Ectodermal cell (in vitro differentiated cells): ENCODE results near the gene NFKBIE.
A peak's percentile ranks its signal among the peaks of the same experiment; 100 is the strongest.

Experiments used
- H3K27ac ChIP-seq: 2 replicates; pipeline ENCODE4 v1.7.0; 2013; ENCODE audit warnings: mild to moderate bottlenecking, low read depth, low read length; ENCODE audit not compliant: insufficient read depth, poor library complexity, severe bottlenecking
- H3K27me3 ChIP-seq: 2 replicates; pipeline ENCODE4 v1.7.0; 2013; ENCODE audit warnings: mild to moderate bottlenecking, low read length; ENCODE audit not compliant: insufficient read depth, control insufficient read depth, poor library complexity, severe bottlenecking
- H3K36me3 ChIP-seq: one replicate; pipeline ENCODE4 v1.7.0; 2013; ENCODE audit warnings: low read length; ENCODE audit not compliant: control insufficient read depth, insufficient read depth
- H3K4me1 ChIP-seq: one replicate; pipeline ENCODE4 v1.7.0; 2013; ENCODE audit warnings: low read length; ENCODE audit not compliant: control insufficient read depth, insufficient read depth
- H3K4me3 ChIP-seq: 2 replicates; pipeline ENCODE4 v1.7.0; 2013; ENCODE audit warnings: low read depth, low read length, control low read depth; ENCODE audit not compliant: insufficient read depth
- H3K9me3 ChIP-seq: 2 replicates; pipeline ENCODE4 v1.7.0; 2013; ENCODE audit warnings: mild to moderate bottlenecking, low read length, moderate library complexity; ENCODE audit not compliant: control insufficient read depth
- WGBS, 2 experiments: methylation state at CpG; one replicate each; pipeline ENCODE4 v1.1.7; 2013; ENCODE audit warnings: missing lambda C conversion rate in 2 of 2; 5-methylcytosine and 5-hydroxymethylcytosine counted together

Gene NFKBIE

DNA sequence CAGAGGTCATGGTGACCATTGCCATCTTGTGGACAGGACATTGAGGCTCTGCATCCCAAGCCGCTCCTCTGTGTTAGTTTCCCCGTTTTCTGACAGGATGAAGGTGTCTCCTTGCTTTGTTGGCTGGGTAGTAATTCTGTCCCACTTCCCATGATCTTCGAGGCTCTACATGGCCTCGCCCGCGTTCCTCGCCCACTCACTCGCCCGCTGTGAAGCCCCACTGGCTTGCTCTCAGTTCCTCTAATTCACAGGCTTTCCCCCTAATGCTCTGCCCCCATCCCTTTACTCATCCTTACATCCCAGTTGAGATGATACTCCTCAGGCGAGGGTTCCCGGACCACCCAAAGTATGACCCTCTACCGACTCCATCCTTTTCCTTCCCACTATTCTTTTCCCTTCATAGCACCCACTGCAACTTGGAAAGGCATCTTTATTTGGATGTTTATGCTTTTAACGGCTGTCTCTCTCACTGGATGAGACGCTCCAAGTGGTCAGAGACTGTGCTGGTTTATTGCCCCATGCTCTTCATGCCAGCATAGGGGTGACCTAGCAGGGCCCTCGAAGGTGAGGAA is 7.5 kb downstream of the NFKBIE start:
- Histone ChIP-seq H3K4me3 (peak overlapping the region; percentile 85), H3K9me3 (no peaks in the 10 kb centered on the region), H3K36me3 (peaks cover 17% of the 10 kb centered on the region), H3K4me1 (peaks cover 14% of the 10 kb centered on the region), H3K27ac (no peak overlapping the region), H3K27me3 (no peaks in the 10 kb centered on the region)
- 43 to 45% methylated on average over 15 of the region's 15 CpGs for WGBS, 2 experiments

DNA sequence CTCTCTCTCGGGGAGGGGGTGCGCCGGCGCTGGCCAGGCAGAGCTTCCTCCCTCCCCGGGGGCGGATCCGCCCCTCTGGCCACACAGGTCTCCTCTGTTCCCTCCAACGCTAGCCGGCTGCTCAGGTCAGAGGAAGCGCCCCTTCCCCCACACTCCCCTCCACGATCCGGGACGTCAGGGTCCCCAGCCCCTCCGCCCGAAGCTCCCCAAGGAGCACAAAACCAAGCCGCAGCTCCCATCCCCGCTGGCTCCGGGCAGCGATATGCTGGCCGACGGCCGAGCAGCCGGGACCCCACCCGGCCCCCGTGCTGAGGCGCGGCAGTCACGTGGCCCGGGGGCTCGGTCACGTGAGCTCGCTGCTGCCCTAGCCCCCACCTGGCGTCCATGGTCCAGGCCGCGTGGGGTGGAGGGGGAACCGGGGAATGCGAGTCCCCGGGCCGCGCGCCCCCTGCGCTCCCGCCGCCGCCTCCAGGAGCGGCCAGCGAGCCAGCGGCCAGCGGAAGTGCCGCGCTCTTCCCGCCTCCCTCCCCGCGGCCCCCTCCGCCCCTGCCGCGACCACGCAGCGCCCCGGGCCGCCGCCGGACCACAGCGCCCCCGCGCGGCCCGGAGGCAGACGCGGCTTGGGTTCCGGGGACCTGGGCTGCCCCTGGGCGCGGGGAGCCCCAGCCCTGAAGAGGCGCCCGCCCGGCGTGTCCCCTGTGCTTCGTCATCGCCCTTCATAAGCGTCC is 8.2 kb downstream of the NFKBIE start, which contains the start of gene SLC35B2:
SLC35B2 (minus strand) TSS at position 504 of the 728 bp plus-strand sequence; CDS start at position 386, 118 bp downstream.
- H3K27me3 ChIP-seq = no peaks in the 10 kb centered on the region
- H3K4me1 ChIP-seq = peaks cover 7% of the 10 kb centered on the region
- H3K4me3 ChIP-seq = peak within 1 kb of the TSS; percentile 85
- peaks cover 23% of the 10 kb centered on the region for H3K36me3 ChIP-seq
- WGBS, 2 experiments = 0 to 1% methylated on average over 80 of the region's 80 CpGs
- H3K27ac ChIP-seq = peak within 1 kb of the TSS; percentile 95
- no peaks in the 10 kb centered on the region for H3K9me3 ChIP-seq

DNA sequence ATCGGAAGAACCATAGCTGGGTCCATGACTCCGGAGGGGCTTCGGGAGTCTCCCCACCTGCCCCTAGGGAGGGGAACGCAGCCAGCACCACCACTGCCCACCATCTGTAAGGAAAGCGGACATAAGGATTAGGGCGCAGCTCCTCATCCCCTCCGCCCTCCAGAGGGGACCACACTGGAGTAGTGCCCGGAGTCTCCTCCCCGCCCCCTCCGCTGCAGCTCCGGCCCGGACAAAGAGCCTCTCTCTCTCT is 8.7 kb downstream of the NFKBIE start:
- H3K36me3 ChIP-seq = peaks cover 24% of the 10 kb centered on the region
- peak overlapping the region; percentile 85 for H3K4me3 ChIP-seq
- H3K27me3 ChIP-seq = no peaks in the 10 kb centered on the region
- WGBS, 2 experiments = 2 to 3% methylated on average over 12 of the region's 12 CpGs
- peaks cover 7% of the 10 kb centered on the region for H3K4me1 ChIP-seq
- H3K9me3 ChIP-seq = no peaks in the 10 kb centered on the region
- peak overlapping the region; percentile 95 for H3K27ac ChIP-seq

DNA sequence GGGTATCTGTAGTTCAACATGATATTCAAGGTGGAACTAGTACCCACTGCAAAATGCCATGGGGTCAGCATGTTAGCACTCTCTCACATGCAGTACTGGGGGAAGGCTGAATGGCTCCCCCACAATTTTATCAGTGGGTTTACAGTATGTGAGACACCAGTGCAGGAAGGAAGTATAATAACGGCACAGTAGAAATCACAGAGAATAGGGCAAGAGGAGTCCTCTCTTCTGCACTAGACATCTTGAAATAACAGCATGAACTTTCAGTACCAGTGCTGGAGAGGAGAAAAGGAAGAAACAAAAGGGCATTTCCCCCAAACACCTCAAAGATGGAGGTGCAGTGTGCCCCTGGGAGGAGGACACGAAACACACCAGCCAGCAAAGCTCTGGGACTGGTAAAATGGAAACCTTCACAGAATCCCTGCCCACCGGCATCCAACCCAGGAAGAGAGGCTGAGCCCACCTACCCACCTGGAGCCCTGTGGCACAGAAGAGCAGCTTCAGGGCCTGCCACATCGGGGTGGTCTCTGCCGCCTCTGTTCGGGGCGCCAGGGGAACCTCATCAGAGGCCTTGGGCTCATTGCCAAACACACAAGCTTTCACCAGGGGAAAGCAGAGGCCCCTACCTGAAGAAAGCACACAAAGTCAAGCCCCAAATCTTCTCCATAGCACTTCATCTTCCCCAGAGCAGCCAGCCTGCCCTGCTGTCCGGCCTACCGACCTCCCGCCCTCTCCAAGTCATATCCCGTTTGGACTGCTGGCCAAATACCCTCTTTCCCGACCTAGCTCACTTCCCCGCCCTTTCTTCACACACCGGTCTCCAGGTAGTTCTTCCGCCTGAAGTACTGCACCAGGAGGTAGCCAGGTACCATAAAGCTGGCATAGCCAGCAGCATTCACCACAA is 9.2 kb downstream of the NFKBIE start:
- WGBS, 2 experiments = 34 to 35% methylated on average over 15 of the region's 15 CpGs

DNA sequence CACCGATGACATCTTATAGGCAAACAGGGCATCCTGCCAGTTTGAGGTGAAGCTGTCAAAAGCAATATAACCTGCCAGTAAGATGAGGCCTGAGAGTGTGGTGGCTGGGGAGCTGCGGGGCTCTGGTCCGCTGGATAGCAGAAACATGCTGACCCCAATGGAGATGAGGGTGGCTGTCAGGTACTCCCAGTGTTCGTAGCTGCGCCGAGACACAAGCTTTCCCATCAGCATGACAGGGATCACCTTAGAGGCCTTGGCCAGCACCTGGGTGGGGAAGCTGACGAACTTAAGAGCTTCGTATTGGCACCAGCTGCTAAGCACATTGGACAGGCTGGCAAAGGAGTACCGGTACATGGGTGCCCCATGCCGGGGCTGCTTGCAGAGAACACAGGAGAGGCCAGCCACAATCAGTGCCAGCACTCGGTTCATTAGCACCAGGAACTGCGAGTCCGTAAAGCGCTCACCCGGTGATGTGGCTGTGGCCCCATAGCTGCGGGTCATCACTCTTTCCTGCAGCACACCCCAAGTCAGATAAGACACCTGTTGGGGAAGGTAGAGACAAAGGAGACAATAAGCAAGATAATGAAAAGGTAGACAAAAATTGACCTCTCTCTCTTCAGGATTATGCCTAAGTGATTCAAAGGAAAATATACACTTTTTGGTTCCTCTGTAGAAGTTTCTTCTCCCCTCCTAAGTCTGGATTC is 10.1 kb downstream of the NFKBIE start:
- Histone ChIP-seq H3K36me3 (peaks cover 38% of the 10 kb centered on the region), H3K4me1 (peaks cover 7% of the 10 kb centered on the region), H3K9me3 (no peaks in the 10 kb centered on the region), H3K4me3 (no peak overlapping the region), H3K27ac (peak overlapping the region; percentile 48), H3K27me3 (no peaks in the 10 kb centered on the region)
- WGBS, 2 experiments = 89 to 91% methylated on average over 16 of the region's 16 CpGs

More for the DNA sequence above, 9.2 kb downstream of the NFKBIE start:
- Histone ChIP-seq H3K27ac (peak overlapping the region; percentile 95), H3K27me3 (no peaks in the 10 kb centered on the region), H3K4me1 (peaks cover 7% of the 10 kb centered on the region), H3K36me3 (peaks cover 29% of the 10 kb centered on the region), H3K9me3 (no peaks in the 10 kb centered on the region), H3K4me3 (peak overlapping the region; percentile 85)

DNA sequence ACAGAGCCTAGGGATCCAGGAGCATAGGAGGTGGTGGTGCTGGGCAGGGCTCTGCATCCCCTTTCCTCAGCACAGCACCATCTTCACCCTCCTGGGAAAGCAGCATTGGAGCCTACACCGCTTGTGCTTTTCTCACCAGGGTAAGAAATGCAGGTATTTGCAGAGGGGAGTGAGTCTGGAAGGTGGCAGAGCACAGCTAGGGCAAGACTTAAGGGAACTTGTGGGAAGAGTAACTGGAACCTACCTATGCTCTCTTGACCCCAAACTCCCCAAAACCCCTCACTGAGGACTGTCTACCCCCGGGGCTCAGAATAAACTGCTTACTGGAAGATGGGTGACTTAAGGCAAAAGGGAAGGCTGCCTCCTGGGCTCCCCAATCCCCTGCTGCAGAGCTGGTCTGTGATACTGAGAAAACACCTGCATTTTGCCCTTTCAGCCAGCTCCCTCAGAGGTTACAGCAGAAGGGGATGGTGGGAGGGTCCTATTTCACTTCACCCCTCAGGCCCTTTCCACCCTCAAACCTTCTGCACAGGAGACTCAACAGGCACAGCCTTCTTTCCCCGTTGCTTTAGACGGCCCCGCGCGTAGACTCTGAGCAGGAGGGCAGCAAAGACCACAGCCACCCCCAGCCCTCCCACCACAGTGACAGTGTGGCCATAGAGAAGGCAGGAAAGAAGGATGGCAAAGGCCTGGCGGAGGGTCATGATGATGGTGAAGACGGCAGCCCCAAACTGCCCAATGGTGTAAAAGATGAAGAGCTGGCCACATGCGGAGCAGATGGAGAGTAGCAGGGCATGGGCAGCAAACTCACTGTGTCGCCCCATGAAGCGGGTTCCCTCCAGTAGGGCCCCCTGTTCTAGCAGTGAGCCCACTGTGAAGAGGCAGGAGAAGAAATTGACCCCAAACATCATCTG is 10.9 kb downstream of the NFKBIE start:
- WGBS, 2 experiments = 91 to 92% methylated on average over 12 of the region's 12 CpGs
- no peaks in the 10 kb centered on the region for H3K9me3 ChIP-seq
- H3K36me3 ChIP-seq = peaks cover 46% of the 10 kb centered on the region
- no peaks in the 10 kb centered on the region for H3K27me3 ChIP-seq
- no peak overlapping the region for H3K27ac ChIP-seq
- H3K4me3 ChIP-seq = no peak overlapping the region
- peaks cover 7% of the 10 kb centered on the region for H3K4me1 ChIP-seq

DNA sequence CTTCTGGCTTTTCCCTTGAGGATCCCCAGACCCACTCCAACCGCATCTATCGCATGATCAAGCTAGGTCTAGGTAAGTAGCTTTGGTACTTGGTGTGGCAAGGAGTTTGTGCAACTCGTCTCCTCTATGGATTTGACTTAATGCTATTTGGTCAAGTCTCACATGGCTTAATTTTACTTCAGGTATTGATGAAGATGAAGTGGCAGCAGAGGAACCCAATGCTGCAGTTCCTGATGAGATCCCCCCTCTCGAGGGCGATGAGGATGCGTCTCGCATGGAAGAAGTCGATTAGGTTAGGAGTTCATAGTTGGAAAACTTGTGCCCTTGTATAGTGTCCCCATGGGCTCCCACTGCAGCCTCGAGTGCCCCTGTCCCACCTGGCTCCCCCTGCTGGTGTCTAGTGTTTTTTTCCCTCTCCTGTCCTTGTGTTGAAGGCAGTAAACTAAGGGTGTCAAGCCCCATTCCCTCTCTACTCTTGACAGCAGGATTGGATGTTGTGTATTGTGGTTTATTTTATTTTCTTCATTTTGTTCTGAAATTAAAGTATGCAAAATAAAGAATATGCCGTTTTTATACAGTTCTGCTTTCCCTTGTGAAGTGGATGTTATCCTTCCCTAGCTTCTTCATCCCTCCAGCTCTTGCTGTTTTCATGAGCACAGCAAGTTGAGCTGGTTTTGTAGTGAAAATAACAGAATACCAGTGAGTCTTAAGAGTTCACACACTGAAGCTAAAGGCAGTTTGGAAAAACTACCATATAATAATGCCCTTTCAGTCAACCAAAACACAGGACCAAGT is 11.8 kb downstream of the NFKBIE start:
- H3K27ac ChIP-seq = no peak overlapping the region
- WGBS, 2 experiments = 87 to 88% methylated on average over 10 of the region's 10 CpGs
- no peak overlapping the region for H3K4me3 ChIP-seq
- H3K27me3 ChIP-seq = no peaks in the 10 kb centered on the region
- peaks cover 12% of the 10 kb centered on the region for H3K4me1 ChIP-seq
- H3K9me3 ChIP-seq = no peaks in the 10 kb centered on the region
- peaks cover 52% of the 10 kb centered on the region for H3K36me3 ChIP-seq

DNA sequence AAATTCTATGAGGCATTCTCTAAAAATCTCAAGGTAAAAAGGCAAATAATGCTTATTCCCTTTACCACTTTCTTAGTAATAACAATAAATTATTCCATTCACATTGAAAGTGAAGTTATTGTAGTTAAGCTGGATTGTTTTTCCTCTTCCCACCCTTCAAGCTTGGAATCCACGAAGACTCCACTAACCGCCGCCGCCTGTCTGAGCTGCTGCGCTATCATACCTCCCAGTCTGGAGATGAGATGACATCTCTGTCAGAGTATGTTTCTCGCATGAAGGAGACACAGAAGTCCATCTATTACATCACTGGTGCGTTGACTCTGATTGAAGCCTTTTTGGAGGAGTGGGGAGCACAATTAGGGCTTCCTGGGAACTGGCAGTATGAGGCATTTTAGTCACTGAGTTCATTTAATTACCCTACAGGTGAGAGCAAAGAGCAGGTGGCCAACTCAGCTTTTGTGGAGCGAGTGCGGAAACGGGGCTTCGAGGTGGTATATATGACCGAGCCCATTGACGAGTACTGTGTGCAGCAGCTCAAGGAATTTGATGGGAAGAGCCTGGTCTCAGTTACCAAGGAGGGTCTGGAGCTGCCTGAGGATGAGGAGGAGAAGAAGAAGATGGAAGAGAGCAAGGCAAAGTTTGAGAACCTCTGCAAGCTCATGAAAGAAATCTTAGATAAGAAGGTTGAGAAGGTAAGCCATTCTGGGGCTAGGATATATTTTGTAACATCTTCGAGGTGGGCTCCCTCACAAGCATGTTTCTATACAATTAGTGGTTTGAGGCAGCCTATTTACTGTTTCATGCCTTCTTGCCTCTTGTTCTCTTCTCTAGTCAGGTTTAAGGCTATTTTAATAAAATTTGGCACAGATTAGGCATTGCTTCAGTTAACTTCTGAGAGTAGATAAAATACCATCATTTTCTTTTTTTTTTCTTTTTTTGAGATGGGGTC is 13.5 kb downstream of the NFKBIE start:
- Histone ChIP-seq H3K27me3 (no peaks in the 10 kb centered on the region), H3K9me3 (no peaks in the 10 kb centered on the region), H3K36me3 (peaks cover 52% of the 10 kb centered on the region), H3K27ac (no peak overlapping the region), H3K4me1 (peaks cover 5% of the 10 kb centered on the region), H3K4me3 (no peak overlapping the region)
- WGBS, 2 experiments = 96 to 97% methylated on average over 14 of the region's 14 CpGs
